NCI-H1105 (cell line): ENCODE measurements around the gene DUSP28.

Experiments used
- DNase-seq: peaks from one replicate; lab custom pipeline; 2025; lab: John Stamatoyannopoulos, UW

Gene DUSP28

DNA sequence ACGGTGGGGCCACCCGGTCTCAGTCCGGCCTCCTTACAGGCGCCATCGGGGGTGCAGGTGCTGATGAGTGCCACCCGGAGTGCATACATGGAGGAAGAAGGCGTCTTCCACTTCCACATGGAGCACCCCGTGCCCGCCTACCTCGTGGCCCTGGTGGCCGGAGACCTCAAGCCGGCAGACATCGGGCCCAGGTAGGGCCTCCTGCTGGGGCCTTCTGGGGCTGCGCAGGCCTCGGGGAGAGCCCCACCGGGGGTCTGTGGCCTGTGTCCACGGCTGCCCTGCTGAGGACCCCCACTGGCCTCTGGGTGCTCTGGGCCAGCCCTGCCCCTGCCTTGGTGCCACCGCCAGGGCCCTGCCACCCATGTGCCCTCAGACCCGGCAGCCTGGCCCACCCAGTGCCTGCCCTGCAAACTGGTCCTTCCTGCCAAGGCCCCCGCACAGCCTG, 12.9 kb downstream of the DUSP28 start:
- DNase-seq = no peak

DNA sequence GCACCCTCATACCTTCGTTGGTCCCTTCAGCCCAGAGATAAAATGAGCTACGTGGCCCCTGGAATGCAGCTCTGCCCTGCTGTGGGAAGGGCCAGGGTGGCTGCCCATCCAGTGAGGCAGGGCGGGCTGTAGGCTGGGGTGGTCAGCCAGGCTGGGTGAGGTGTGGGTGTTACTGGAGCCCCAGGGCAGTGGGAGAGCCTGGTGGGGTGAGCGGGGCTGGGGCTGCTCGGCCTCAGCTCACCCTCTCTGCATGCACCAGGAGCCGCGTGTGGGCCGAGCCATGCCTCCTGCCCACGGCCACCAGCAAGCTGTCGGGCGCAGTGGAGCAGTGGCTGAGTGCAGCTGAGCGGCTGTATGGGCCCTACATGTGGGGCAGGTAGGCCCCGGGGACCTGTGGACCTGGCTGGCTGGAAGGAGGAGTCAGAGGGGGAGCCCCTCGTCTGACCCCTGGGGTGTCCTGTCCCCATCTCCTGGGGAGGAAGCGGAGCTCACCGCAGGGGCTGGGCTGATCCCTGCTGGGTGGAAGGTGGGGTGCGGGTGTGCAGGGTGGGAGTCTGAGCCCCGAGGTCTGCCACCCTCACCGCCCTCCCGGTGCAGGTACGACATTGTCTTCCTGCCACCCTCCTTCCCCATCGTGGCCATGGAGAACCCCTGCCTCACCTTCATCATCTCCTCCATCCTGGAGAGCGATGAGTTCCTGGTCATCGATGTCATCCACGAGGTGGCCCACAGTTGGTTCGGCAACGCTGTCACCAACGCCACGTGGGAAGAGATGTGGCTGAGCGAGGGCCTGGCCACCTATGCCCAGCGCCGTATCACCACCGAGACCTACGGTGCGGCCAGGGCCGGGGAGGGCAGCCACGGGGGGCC, 13.6 kb downstream of the DUSP28 start:
- no peak for DNase-seq

DNA sequence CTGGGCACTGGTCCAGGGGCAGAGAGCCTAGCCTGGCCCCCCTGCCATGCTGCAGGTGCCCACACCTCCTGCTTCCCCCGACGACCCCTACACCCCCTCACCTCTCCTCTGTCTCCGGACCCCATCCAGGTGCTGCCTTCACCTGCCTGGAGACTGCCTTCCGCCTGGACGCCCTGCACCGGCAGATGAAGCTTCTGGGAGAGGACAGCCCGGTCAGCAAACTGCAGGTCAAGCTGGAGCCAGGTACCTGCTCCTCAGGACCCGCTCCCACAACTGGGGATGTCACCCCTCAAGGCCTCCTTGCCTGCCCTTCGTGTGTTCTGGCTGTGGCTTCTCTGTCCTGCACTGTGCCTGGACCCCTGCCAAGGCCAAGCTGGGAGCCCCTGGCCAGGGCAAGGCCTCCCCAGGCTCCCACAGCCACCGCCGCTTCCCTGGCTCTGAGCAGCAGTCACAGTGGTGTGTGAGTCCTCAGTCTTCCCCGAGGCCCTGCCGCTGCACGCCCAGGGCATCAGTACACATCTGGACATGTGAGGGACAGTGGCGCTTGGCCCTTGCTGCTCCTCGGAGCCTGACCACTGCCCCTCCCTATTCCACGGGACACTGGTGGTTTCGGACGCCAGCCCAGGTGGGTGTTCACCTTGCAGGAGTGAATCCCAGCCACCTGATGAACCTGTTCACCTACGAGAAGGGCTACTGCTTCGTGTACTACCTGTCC, 14.4 kb downstream of the DUSP28 start:
- no peak for DNase-seq

DNA sequence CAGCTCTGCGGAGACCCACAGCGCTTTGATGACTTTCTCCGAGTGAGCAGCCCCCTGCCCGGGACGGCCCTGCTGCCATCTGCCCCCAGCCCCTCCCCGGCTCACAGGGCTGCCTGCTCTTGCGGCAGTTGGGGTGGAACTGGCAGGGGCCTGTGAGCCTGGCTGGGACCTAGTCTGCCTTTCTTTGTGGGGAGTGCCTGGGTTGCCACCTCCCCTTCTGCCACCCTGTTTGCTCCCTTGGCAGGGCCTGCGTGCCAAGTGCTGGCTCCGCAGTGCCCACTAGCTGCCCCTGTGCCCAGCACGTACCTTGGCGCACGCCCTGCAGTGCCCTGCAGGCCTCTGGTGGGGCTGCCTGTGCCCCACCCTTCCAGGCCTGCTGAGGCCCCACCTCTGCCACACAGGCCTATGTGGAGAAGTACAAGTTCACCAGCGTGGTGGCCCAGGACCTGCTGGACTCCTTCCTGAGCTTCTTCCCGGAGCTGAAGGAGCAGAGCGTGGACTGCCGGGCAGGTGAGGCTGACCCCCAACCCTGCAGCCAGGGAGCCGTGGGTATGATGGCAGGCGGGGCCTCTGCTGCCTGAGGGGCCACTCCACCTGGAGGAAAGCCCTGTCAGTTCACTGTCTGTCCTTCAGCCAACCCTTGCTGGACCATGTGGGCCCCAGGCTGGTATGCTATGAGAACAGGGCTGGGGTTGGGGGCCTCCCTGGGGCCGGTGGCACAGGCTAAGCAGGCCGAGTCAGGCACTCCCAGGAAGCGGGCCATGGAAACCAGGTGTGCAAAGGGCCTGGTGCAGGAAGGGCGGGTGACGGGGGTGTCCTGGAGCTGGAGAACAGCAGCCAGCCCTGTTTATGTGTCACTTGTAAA, 15.2 kb downstream of the DUSP28 start:
- no peak for DNase-seq

DNA sequence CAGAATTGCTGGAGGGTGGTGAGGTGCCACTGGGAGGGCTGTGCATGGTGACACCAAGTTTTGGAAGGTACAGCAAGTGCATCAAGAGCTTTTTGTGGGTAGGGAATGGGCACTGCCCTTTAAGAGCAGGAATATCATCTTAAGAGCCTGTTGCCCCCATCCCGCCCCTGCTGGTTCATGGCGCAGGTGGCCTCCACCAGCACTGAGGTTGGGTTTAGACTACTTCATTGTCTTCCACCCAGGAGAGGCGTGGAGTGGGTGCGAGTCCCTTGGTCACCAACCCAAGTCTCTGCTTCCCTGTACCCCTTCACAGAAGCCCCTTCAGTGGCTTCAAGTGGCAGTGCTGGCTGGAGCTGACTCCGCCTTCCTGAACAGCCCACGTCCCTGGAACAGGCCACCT, 15.9 kb downstream of the DUSP28 start:
- DNase-seq = no peak

DNA sequence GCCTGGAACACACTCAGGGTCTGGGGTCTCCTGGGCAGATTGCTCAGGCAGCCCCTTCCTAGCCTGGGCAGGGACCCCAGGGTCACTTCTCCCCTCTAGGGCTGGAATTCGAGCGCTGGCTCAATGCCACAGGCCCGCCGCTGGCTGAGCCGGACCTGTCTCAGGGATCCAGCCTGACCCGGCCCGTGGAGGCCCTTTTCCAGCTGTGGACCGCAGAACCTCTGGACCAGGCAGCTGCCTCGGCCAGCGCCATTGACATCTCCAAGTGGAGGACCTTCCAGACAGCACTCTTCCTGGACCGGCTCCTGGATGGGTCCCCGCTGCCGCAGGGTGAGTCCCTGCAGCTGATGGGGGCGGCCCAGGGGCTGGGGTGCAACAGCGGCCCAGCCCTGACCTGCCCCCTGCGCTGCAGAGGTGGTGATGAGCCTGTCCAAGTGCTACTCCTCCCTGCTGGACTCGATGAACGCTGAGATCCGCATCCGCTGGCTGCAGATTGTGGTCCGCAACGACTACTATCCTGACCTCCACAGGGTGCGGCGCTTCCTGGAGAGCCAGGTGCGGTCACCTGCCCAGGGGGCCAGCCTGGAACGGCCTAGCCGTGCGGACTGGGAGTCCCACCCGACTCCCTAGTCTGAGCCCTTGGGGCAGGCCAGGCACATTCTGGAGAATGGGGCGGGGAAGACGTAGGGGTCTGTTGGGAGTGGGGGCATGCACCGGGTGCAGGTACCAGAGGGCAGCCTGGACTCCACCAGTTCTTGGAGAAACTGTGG, 16.5 kb downstream of the DUSP28 start:
- no peak for DNase-seq

DNA sequence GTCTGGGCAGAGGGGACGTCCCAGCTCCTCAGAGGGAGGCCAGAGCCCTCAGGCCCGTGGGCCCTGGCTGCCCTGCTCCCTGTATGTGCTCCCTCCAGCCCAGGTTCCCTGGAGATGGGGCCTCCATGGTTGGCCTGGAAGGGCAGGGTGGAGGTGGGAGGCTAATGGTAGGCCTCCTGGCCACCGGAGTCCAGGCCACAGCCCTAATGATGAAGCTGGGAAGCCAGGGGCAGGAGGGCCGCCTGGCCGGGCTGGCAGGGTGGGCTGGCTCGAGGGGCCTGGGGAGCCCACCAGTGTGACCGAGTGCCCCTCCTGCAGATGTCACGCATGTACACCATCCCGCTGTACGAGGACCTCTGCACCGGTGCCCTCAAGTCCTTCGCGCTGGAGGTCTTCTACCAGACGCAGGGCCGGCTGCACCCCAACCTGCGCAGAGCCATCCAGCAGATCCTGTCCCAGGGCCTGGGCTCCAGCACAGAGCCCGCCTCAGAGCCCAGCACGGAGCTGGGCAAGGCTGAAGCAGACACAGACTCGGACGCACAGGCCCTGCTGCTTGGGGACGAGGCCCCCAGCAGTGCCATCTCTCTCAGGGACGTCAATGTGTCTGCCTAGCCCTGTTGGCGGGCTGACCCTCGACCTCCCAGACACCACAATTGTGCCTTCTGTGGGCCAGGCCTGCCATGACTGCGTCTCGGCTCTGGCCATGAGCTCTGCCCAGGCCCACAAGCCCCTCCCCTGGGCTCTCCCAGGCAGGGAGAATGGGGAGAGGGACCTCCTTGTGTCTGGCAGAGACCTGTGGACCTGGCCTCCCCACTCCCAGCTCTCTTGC, 17.3 kb downstream of the DUSP28 start:
- no peak for DNase-seq

DNA sequence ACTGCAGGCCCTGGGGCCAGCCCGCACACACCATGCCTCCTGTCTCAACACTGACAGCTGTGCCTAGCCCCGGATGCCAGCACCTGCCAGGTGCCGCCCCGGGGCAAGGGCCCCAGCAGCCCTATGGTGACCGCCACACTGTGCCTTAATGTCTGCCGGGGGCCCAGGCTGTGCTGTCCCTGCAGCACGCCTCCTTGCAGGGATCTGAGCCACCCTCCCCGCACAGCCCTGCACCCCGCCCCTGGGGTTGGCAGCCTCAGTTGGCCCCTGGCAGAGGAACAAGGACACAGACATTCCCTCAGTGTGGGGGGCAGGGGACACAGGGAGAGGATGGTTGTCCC, 17.9 kb downstream of the DUSP28 start:
- DNase-seq = no peak

DNA sequence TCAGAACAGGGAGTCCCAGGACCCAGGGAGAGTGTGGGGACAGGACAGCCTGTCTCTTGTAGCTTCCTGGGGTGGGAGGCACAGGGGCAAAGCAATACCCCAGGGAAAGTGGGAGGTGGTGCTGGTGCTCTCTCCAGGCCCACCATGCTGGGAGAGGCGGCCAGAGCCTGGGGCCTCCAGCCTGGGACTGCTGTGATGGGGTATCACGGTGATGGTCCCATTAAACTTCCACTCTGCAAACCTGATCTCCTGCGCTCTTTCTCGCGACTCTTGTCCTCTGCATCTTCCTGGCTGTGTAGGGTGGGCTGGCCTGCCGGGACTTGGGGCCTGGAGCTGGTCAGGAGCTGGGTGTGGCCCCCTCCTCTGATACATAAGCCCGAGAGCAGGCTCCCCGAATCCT, 18.3 kb downstream of the DUSP28 start:
- no peak for DNase-seq

DNA sequence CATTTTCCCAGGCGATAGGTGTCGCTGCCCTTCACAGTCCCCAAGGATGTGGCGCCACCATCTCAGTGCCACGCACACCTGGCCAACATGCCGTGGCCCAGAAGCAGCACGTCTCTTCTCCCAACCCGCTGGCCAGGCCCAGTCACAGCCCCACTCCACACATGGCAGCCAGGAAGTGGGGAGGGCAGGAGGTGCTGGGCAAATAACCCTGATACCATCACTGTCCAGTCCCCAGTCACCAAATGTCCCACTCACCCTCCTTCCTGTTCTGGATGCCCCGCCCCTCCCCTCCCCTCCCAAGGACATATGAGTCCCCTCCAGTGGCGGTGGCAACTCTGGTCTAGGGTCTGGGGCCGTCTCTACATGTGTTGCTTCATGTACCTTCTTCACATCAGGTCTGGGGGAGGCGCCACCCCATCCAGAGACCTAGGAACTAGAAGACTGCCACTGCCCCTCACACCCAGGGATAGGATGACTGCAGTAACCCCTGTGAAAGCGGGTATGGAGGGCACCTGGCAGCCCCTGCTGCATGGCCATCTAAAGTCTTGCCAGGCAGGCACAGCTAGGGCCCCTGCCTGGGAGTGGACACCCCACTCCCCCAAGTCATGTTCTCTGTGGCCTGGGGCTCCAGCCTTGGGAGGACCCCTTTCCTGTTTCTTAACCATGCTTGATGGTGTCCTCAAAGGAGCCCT, 19.1 kb downstream of the DUSP28 start:
- no peak for DNase-seq

DNA sequence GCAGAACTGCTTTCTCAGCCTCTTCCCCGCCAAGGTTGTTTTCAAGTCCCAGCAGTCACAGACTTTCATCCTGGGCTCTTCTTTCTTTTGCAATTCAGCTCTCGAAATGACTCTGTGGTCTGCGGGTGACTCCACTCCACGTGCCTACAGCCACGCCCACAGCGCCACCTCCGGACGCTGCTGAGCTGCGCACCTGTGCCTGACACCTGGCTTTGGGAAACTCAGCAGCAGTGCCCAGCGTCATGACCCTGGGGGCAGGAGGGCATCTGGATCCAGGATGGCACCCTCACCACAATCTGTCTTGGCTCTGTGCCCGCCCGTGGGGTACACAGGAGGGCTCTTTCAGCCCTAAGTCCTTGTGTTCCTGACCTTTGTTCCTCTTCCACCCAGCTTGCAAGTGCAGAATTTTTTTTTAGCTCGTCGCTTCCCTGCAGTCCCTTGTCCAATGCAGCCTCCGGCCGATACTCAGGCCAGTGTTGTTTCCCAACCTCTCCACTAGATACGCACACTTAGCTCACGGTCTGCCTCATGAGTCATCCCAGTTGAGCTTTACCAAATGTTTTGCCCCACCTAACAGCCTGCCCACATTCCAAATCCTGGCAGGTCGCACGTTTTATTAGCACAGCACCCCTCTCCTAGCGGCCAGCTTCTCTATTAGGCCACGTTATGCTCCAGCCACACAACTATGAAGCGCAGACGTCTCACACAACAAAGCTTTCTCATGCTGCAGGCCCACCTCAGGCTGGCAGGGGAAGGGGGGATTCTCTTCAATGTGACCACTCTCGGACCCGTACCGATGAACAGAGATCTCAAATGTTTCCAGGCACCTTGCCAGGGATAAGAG, 19.8 kb downstream of the DUSP28 start:
- DNase-seq = no peak

DNA sequence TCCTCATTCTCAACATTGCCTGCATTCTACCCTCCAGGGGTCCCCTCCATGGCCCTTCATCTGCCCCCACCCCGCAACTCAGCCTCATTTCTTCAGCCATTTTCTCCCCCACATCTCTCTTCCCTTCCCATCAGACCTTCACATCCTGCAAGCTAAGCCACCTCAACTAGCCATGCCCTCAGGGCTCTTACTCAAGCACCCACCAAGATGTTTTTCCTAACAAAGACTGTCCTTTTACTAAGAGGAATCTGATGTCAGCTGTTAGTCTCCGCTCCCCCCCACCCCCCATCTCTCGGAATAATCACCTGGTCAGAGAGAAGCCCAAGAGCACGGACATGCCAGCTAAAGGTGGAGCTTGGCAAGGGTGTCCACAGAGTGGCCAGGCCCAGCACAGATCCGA, 21.7 kb downstream of the DUSP28 start:
- no peak for DNase-seq

DNA sequence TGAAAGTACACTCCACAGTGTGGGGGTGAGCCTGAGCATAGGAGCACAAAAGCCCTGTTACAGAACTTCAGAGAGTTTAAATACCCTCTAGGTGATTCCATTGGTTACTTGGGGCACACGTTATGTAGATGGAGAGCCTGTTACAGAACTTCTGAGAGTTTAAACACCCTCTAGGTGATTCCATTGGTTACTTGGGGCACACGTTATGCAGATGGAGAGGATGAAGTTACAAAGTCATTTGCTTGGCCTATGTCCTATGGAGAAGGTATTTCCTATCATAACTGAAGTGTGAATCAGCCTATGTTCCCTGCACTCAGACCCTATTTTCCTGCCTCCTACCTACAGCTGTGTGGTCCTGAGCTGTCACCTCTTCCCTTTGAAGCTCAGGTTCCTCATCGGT, 22.6 kb downstream of the DUSP28 start:
- no peak for DNase-seq

DNA sequence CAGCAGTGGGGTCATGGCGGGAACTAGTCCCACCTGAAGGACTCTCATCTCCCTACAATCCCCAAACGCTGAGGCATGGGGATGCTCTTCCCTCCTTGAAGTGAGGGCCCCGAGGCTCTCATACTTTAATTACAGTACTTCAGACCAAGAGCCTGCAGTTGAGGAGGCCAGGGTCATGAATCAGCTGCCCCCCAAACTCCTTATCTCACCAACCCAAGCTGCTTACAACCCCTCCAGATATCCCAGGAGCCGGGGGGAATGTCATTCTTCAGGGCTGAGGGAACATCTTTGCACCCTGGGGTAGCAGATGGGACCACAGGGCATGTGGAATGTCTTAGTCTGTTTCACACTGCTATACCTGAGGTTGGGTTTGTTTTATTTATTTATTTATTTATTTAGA, 23.6 kb downstream of the DUSP28 start:
- no peak for DNase-seq

DNA sequence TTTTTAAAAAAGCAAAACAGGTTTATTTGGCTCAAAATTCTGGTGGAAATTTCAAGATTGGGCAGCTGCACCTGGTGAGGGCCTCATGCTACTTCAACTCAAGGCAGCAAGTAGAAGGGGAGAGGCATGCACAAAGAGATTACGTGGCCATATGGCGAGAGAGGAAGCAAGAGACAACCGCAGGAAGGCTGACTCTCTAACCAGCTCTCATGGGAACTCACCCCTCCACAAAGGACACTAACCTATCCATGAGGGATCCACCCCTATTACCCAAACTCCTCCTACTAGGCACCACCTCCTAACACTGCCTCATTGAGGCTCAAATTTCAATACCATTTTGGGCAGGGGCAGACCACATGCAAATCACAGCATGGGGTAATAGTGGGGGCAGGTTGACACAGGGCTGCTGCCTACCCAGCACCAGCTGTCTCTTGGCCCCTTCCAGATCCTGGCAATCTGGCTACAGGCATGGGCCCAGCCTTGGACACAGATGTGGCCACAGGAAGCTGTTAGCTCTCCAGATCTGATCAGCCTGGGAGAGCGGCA, 24.4 kb downstream of the DUSP28 start:
- DNase-seq = no peak

DNA sequence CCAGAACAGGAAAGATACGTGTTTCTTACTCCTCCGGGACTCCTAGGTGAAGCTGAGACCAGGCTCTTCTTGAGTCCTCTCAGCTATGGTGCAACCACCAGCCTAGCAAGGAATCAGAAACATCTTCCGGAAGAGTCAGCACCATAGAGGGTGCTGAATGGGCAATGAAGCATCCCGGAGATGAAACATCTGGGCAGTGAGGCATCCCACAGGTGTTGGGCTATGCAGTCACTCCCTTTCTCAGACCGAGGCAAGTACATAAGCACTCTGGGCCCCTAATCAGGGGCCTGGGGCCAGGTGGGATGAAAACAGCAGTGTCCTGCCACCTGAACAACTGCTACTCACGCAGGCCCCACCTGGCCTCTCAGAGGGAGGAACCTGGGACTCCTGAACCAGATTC, 24.9 kb downstream of the DUSP28 start:
- no peak for DNase-seq

DNA sequence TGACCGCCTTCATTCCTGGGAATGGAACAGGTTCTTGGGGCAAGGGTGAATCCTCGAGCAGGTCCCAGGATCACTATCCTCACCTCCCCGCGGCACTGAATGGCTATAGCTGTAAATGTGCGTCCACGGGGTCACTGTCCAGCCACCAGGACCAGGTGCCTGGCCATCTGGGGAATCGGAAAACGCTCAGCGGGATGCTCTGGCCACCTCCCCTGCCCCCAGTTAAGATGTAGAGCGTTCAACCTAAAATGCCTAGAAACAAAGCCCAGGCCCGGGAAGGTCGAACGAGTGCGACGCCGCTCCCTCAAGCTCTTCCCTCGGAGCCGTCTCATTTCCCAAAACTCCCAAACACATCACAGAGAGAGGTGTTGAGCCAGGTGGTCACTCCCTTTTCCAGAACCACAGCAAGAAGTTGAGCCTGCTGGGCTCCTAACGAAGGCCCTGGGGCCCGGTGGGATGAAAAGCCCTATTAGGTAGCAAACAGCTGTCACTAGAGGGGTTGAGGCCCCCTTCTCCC, 25.6 kb downstream of the DUSP28 start:
- DNase-seq = no peak

DNA sequence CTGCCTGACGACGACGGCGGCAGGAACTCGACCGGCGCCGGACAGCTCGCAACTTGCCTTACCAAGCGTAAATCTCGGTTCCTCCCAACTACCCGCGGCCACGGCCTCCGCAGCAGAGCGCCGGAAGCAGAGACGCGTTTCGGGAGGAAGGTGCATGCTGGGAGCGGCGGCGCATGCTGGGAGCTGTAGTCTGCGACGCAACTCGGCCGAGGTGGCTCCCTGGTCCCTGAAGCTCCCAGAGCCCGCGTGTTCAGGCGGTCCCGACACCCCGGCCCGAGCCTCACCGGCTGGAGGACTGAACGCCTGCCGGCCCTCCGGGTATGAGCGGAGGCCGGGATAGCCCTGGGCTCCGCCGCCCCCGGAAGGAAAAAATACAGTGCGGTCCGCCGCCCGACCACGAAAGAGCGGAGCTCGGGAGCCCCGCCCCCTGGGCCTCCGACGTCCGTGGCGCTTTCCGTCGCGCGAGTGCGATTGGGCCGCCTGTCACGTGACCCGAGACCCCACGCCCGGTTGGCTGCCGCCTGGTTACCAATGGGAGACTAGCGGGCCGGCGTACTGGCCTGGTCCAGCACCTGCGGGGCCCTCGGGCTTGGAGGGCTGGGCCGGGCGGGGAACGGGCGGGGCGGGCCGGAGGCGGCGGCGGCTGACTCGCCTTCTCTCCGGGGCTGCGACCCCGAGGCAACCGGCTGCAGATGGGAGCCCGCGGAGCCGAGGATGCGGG, 26.2 kb downstream of the DUSP28 start, which contains the start of gene CAPN10:
Gene CAPN10, plus strand, starts transcription at position 537 of the 721 bp plus-strand sequence. Its CDS starts 178 bp downstream, at position 715.
- DNase-seq = peak; percentile 94
